SK-N-SH (cell line): ENCODE measurements around the gene CD38. TPM values are rescaled to one million over a fixed set of nuclear protein-coding genes. Genes with fewer than 3 reads are reported as not detected.
A peak's percentile ranks its signal among the peaks of the same experiment; 100 is the strongest.

ENCODE experiments used
- CTCF ChIA-PET: fragments of 300-600, 350-600 bp; formaldehyde crosslinking; extraction: SDS; loops from one replicate; lab custom pipeline; 2021; lab: Yijun Ruan, JAX
- POLR2A ChIA-PET: fragments of 350-600 bp; sonication (Branson Sonifier 250); formaldehyde crosslinking; extraction: SDS; loops from one replicate; lab custom pipeline; 2020; ENCODE audit warnings: antibody characterized with exemption, inconsistent platforms; lab: Yijun Ruan, JAX
- DNase-seq: peaks from one replicate; pipeline ENCODE4 v3.0.0; 2012
- H2AFZ ChIP-seq: fragments of 200-600 bp; sonication (generic); 2 replicates; pipeline ENCODE4 v1.8.1; 2016; ENCODE audit warnings: antibody characterized with exemption, mild to moderate bottlenecking, low read depth
- H3F3A ChIP-seq: fragments of 200-600 bp; sonication (generic); replicated peaks from 2 replicates; pipeline ENCODE3; 2016; ENCODE audit warnings: antibody characterized with exemption, mild to moderate bottlenecking; ENCODE audit not compliant: insufficient read depth
- H3K27ac ChIP-seq, 2 experiments: fragments of 200-500 bp in 1 of 2; fragments of 200-600 bp in 1 of 2; sonication (Bioruptor generic) in 1 of 2; sonication (generic), shearing (Covaris generic) in 1 of 2; 2 replicates each; pipeline versions ENCODE4 v1.5.1 to v1.6.1; 2014 to 2016; ENCODE audit warnings: low read depth in 2 of 2, inconsistent platforms in 1 of 2, low read length in 1 of 2, mild to moderate bottlenecking in 1 of 2, mixed read lengths in 1 of 2
- H3K27me3 ChIP-seq: fragments of 200-600 bp; sonication (generic), shearing (Covaris generic); 2 replicates; pipeline ENCODE4 v1.6.1; 2016; ENCODE audit warnings: mixed run types; ENCODE audit not compliant: insufficient read depth
- H3K36me3 ChIP-seq, 2 experiments: fragments of 200-500 bp in 1 of 2; fragments of 200-600 bp in 1 of 2; sonication (Bioruptor generic) in 1 of 2; sonication (generic) in 1 of 2; replicated peaks in 1 of 2; 2 replicates each; pipeline versions ENCODE3 to v1.5.1; 2014 to 2016; ENCODE audit warnings: low read length in 1 of 2, mild to moderate bottlenecking in 1 of 2; ENCODE audit not compliant: insufficient read depth in 2 of 2, control insufficient read depth in 1 of 2
- H3K4me1 ChIP-seq, 2 experiments: fragments of 200-500 bp in 1 of 2; fragments of 200-600 bp in 1 of 2; sonication (Bioruptor generic) in 1 of 2; sonication (generic), shearing (Covaris generic) in 1 of 2; 2 replicates each; pipeline versions ENCODE4 v1.5.1 to v1.6.1; 2014 to 2016; ENCODE audit warnings: low read depth in 1 of 2, low read length in 1 of 2, mixed run types in 1 of 2; ENCODE audit not compliant: insufficient read depth in 2 of 2, control insufficient read depth in 1 of 2
- H3K4me2 ChIP-seq: fragments of 200-600 bp; sonication (generic), shearing (Covaris generic); 2 replicates; pipeline ENCODE4 v1.6.1; 2017; ENCODE audit warnings: mixed run types
- H3K4me3 ChIP-seq, 2 experiments: fragments of 200-500 bp in 1 of 2; fragments of 200-600 bp in 1 of 2; sonication (Bioruptor generic) in 1 of 2; sonication (generic), shearing (Covaris generic) in 1 of 2; 2 replicates each; pipeline versions ENCODE4 v1.5.1 to v1.8.1; 2014 to 2016; ENCODE audit warnings: low read depth in 2 of 2, inconsistent platforms in 1 of 2, low read length in 1 of 2, mild to moderate bottlenecking in 1 of 2, mixed read lengths in 1 of 2, moderate library complexity in 1 of 2
- H3K79me2 ChIP-seq: fragments of 200-600 bp; sonication (generic); 2 replicates; pipeline ENCODE4 v1.8.1; 2017; ENCODE audit warnings: mild to moderate bottlenecking; ENCODE audit not compliant: insufficient read depth
- H3K9ac ChIP-seq: fragments of 200-600 bp; sonication (generic); 2 replicates; pipeline ENCODE4 v1.6.1; 2017; ENCODE audit warnings: mixed run types
- H3K9me2 ChIP-seq: fragments of 200-600 bp; sonication (generic); 2 replicates; pipeline ENCODE4 v1.6.1; 2017; ENCODE audit warnings: mixed run types
- H3K9me3 ChIP-seq: fragments of 200-600 bp; sonication (generic); 2 replicates; pipeline ENCODE4 v1.6.1; 2017; ENCODE audit warnings: mixed run types, mild to moderate bottlenecking, moderate library complexity
- H4K20me1 ChIP-seq: fragments of 200-600 bp; sonication (generic); 2 replicates; pipeline ENCODE4 v1.6.1; 2017; ENCODE audit warnings: mild to moderate bottlenecking, mixed run types; ENCODE audit not compliant: insufficient read depth
- CTCF ChIP-seq: fragments of 200-600 bp; sonication (generic); IDR thresholded peaks from 2 replicates; pipeline ENCODE4 v1.6.1; 2017; ENCODE audit warnings: antibody characterized with exemption, mild to moderate bottlenecking, moderate library complexity
- GABPA ChIP-seq: IDR thresholded peaks from 2 replicates; pipeline ENCODE4 v1.4.0; 2012; ENCODE audit warnings: low read depth, mild to moderate bottlenecking
- JUND ChIP-seq: IDR thresholded peaks from 2 replicates; pipeline ENCODE4 v1.4.0; 2012
- MEF2A ChIP-seq: IDR thresholded peaks from 2 replicates; pipeline ENCODE4 v1.4.0; 2012; ENCODE audit warnings: low read depth, borderline replicate concordance
- NRF1 ChIP-seq: IDR thresholded peaks from 2 replicates; pipeline ENCODE4 v1.6.1; 2012; ENCODE audit warnings: low read depth, mild to moderate bottlenecking, low read length
- RAD21 ChIP-seq: IDR thresholded peaks from 2 replicates; pipeline ENCODE4 v1.6.1; 2012; ENCODE audit warnings: mild to moderate bottlenecking, low read length
- RFX5 ChIP-seq: IDR thresholded peaks from 2 replicates; pipeline ENCODE4 v1.6.1; 2012; ENCODE audit warnings: mild to moderate bottlenecking, improper control_type of control experiment, low read length
- SIN3A ChIP-seq: IDR thresholded peaks from 2 replicates; pipeline ENCODE4 v1.6.1; 2012; ENCODE audit warnings: low read depth, mild to moderate bottlenecking, low read length, moderate library complexity, borderline replicate concordance
- SMC3 ChIP-seq: IDR thresholded peaks from 2 replicates; pipeline ENCODE4 v1.6.1; 2012; ENCODE audit warnings: low read depth, low read length, improper control_type of control experiment
- YY1 ChIP-seq: IDR thresholded peaks from 2 replicates; pipeline ENCODE4 v1.4.0; 2012; ENCODE audit warnings: low read depth, mild to moderate bottlenecking
- WGBS: methylation state at CpG from one replicate; pipeline ENCODE4 v1.1.6; 2017; ENCODE audit warnings: low lambda C conversion rate; 5-methylcytosine and 5-hydroxymethylcytosine counted together
- polyA plus RNA-seq, 3 experiments: library from polyadenylated mRNA; depleted of rRNA; stranded (reverse); fragments of >200 nt; gene quantifications; 2 replicates each; pipeline ENCODE4 v1.2.3, GENCODE V29; 2012
- TF ChIP-seq, protein P1 (sequence below): IDR thresholded peaks from 2 replicates; pipeline ENCODE4 v1.6.1; 2012; ENCODE audit warnings: mild to moderate bottlenecking, low read depth, low read length, moderate library complexity
- TF ChIP-seq, protein P2 (sequence below): IDR thresholded peaks from 2 replicates; pipeline ENCODE4 v1.4.0; 2012; ENCODE audit warnings: low read depth, borderline replicate concordance

Gene CD38
- polyA plus RNA-seq, 1 of the 3 experiments (the other 2 are of a cell fraction) = 0.02 TPM

DNA sequence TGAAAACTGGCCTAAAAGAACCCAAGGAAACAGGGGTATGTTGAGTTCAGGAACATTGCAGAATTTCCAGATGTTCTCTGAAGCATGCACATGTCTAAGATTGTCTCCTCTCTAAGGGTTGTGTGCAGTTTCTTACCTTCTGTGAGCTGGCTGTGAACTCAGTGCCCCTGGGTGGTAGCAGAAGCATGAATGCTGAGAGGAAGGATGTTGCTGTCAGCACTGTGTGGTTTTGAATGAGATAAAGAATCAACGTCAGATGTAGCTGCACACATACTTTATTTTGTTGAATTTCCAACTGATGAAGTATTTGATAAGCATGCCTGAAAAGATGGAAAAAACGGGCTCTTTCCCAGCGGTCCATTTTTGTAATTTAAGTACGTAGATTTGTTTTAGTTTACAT lies 23.8 kb upstream of the CD38 start:
- Histone ChIP-seq H3K9me3 (no peaks in the 10 kb centered on the region), H3K27me3 (no peaks in the 10 kb centered on the region), H2AFZ (no peak overlapping the region), H3K9ac (no peak overlapping the region), H3K27ac (no peak overlapping the region), H3K36me3 (no peaks in the 10 kb centered on the region), H3F3A (no peaks in the 10 kb centered on the region), H3K9me2 (no peaks in the 10 kb centered on the region), H3K79me2 (no peaks in the 10 kb centered on the region), H3K4me2 (no peak overlapping the region), H3K4me1 (no peaks in the 10 kb centered on the region), H4K20me1 (no peaks in the 10 kb centered on the region), H3K4me3 (no peak overlapping the region)
- ChIA-PET POLR2A (no interaction called here), CTCF (interaction anchor here (1.5 kb wide), 1 partner anchor 51 kb away, joined by 3 read pairs; no protein-coding TSS in a partner anchor)
- DNase-seq = no peak
- TF ChIP-seq SMC3 = no peak
- TF ChIP-seq RAD21 = no peak
- no peak for TF ChIP-seq SIN3A
- no peak for TF ChIP-seq NRF1
- no peak for TF ChIP-seq CTCF
- no peak for TF ChIP-seq MEF2A
- WGBS = 76% methylated on average over 4 of the region's 4 CpGs

- no peak overlapping the region for H3K4me2 ChIP-seq
- WGBS = 91% methylated on average over 4 of the region's 4 CpGs
- 0 out of 2 replicates have a peak overlapping the region, but pooled peaks have one; percentile 4 for H2AFZ ChIP-seq
- no peaks in the 10 kb centered on the region for H3K79me2 ChIP-seq
- POLR2A ChIA-PET = no interaction called here
- TF ChIP-seq YY1 (no peak), RFX5 (no peak), GABPA (no peak), NRF1 (no peak), MEF2A (no peak), JUND (no peak)
- TF ChIP-seq, protein P1, sequence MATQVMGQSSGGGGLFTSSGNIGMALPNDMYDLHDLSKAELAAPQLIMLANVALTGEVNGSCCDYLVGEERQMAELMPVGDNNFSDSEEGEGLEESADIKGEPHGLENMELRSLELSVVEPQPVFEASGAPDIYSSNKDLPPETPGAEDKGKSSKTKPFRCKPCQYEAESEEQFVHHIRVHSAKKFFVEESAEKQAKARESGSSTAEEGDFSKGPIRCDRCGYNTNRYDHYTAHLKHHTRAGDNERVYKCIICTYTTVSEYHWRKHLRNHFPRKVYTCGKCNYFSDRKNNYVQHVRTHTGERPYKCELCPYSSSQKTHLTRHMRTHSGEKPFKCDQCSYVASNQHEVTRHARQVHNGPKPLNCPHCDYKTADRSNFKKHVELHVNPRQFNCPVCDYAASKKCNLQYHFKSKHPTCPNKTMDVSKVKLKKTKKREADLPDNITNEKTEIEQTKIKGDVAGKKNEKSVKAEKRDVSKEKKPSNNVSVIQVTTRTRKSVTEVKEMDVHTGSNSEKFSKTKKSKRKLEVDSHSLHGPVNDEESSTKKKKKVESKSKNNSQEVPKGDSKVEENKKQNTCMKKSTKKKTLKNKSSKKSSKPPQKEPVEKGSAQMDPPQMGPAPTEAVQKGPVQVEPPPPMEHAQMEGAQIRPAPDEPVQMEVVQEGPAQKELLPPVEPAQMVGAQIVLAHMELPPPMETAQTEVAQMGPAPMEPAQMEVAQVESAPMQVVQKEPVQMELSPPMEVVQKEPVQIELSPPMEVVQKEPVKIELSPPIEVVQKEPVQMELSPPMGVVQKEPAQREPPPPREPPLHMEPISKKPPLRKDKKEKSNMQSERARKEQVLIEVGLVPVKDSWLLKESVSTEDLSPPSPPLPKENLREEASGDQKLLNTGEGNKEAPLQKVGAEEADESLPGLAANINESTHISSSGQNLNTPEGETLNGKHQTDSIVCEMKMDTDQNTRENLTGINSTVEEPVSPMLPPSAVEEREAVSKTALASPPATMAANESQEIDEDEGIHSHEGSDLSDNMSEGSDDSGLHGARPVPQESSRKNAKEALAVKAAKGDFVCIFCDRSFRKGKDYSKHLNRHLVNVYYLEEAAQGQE = no peak
- TF ChIP-seq, protein P2, sequence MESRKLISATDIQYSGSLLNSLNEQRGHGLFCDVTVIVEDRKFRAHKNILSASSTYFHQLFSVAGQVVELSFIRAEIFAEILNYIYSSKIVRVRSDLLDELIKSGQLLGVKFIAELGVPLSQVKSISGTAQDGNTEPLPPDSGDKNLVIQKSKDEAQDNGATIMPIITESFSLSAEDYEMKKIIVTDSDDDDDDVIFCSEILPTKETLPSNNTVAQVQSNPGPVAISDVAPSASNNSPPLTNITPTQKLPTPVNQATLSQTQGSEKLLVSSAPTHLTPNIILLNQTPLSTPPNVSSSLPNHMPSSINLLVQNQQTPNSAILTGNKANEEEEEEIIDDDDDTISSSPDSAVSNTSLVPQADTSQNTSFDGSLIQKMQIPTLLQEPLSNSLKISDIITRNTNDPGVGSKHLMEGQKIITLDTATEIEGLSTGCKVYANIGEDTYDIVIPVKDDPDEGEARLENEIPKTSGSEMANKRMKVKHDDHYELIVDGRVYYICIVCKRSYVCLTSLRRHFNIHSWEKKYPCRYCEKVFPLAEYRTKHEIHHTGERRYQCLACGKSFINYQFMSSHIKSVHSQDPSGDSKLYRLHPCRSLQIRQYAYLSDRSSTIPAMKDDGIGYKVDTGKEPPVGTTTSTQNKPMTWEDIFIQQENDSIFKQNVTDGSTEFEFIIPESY = no peak
- no peak overlapping the region for H3K4me3 ChIP-seq
- no peaks in the 10 kb centered on the region for H3K9me3 ChIP-seq
- H3K9me2 ChIP-seq = no peaks in the 10 kb centered on the region
- no peak for DNase-seq
- H3K36me3 ChIP-seq = no peaks in the 10 kb centered on the region
- H3K27ac ChIP-seq = no peak overlapping the region
- H4K20me1 ChIP-seq = no peaks in the 10 kb centered on the region
- H3K27me3 ChIP-seq = no peaks in the 10 kb centered on the region
- CTCF ChIA-PET = interaction anchor here (0.6 to 1.2 kb wide), 2 partner anchors 50 to 127 kb away, joined by 3 read pairs; no protein-coding TSS in a partner anchor
- no peaks in the 10 kb centered on the region for H3K4me1 ChIP-seq
- no peaks in the 10 kb centered on the region for H3F3A ChIP-seq
- no peak overlapping the region for H3K9ac ChIP-seq
Measured at GRCh38 chr4:15755321-15756155, 22.6 kb upstream of the CD38 start.
